ENCODE results near the gene NAPEPLD. TPM values are rescaled to one million over a fixed set of nuclear protein-coding genes. Genes with fewer than 3 reads are reported as not detected.
"Not testable (repeated sequence)": the region's sequence is repeated elsewhere in the genome, so short reads cannot be mapped to it uniquely, and the experiment has no call there.

The NAPEPLD gene
- total and polyA plus RNA-seq, 5 donors from 2014 or later = 6.4 to 11.2 (median 8.7) TPM

- H3K4me1 ChIP-seq (ENCODE audit: control insufficient read depth, insufficient read depth, low read length, poor library complexity, severe bottlenecking); H3K9me3 ChIP-seq (ENCODE audit: control insufficient read depth in 2 of 2, low read length in 2 of 2); H3K27me3 Mint-ChIP-seq; H3K4me1 Mint-ChIP-seq; H3K4me3 ChIP-seq (ENCODE audit: low read depth, low read length); DNase-seq; H3K27ac ChIP-seq (ENCODE audit: insufficient read depth, low read length, poor library complexity, severe bottlenecking); H3K4me3 Mint-ChIP-seq; H3K27me3 ChIP-seq (ENCODE audit: control insufficient read depth, insufficient read depth, low read length); H3K27ac Mint-ChIP-seq; ATAC-seq (ENCODE audit: low read depth in 2 of 2); H3K9me3 Mint-ChIP-seq: not testable (repeated sequence)
- peaks cover 26% of the 10 kb centered on the region for H3K36me3 ChIP-seq (ENCODE audit: control insufficient read depth, insufficient read depth, low read length)
- peaks cover 40% of the 10 kb centered on the region for H3K36me3 Mint-ChIP-seq
Observed at GRCh38 chr7:103095558-103095957, 53.3 kb downstream of the NAPEPLD start.

- H3K27me3 Mint-ChIP-seq = no peaks in the 10 kb centered on the region
- H3K27ac Mint-ChIP-seq = peak overlapping the region in 2 of 3 donors; percentile 9 to 60
- H3K4me1 ChIP-seq (ENCODE audit: control insufficient read depth, insufficient read depth, low read length, poor library complexity, severe bottlenecking) = no peaks in the 10 kb centered on the region
- H3K4me3 Mint-ChIP-seq = no peak overlapping the region
- DNase-seq = peak in 1 of 3 donors; percentile 16
- peaks cover 0 to 5% (median 1%) of the 10 kb centered on the region in 4 donors for H3K4me1 Mint-ChIP-seq
- no peak for ATAC-seq (ENCODE audit: low read depth in 2 of 2)
- peaks cover 27% of the 10 kb centered on the region for H3K36me3 ChIP-seq (ENCODE audit: control insufficient read depth, insufficient read depth, low read length)
- no peaks in the 10 kb centered on the region for H3K27me3 ChIP-seq (ENCODE audit: control insufficient read depth, insufficient read depth, low read length)
- no peak overlapping the region for H3K4me3 ChIP-seq (ENCODE audit: low read depth, low read length)
- H3K9me3 ChIP-seq (ENCODE audit: control insufficient read depth in 2 of 2, low read length in 2 of 2) = no peaks in the 10 kb centered on the region
- H3K9me3 Mint-ChIP-seq = no peaks in the 10 kb centered on the region
- H3K27ac ChIP-seq (ENCODE audit: insufficient read depth, low read length, poor library complexity, severe bottlenecking) = no peak overlapping the region
- H3K36me3 Mint-ChIP-seq = peaks cover 47% of the 10 kb centered on the region
Observed at GRCh38 chr7:103094102-103094501, 54.8 kb downstream of the NAPEPLD start.

DNA sequence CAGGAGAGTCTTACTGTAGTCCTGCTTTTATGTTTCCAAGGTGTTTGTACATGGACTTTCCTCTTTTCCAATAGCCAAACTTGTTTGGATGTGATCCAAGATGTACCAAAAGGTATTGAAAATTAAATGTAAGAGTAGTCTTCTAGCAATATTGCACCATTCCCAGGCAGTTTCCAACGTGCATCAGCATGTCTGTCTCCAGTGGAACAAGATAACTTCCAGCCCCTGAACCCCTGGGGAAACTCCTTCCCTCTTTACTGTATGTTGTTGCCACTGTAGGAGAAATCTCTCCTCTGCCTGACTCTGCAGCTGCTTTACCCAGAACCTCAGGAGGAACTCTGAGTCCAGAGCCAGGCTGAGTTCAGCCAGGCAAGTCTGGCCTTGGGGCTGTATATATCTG, 55.5 kb downstream of the NAPEPLD start:
- no peaks in the 10 kb centered on the region for H3K27me3 ChIP-seq (ENCODE audit: control insufficient read depth, insufficient read depth, low read length)
- H3K9me3 Mint-ChIP-seq = no peaks in the 10 kb centered on the region
- peaks cover 0 to 5% (median 1%) of the 10 kb centered on the region in 4 donors for H3K4me1 Mint-ChIP-seq
- no peak overlapping the region for H3K27ac ChIP-seq (ENCODE audit: insufficient read depth, low read length, poor library complexity, severe bottlenecking)
- DNase-seq = no peak
- no peak for ATAC-seq (ENCODE audit: low read depth in 2 of 2)
- H3K9me3 ChIP-seq (ENCODE audit: control insufficient read depth in 2 of 2, low read length in 2 of 2) = no peaks in the 10 kb centered on the region
- no peak overlapping the region for H3K4me3 Mint-ChIP-seq
- H3K36me3 Mint-ChIP-seq = peaks cover 52% of the 10 kb centered on the region
- no peaks in the 10 kb centered on the region for H3K4me1 ChIP-seq (ENCODE audit: control insufficient read depth, insufficient read depth, low read length, poor library complexity, severe bottlenecking)
- no peak overlapping the region for H3K4me3 ChIP-seq (ENCODE audit: low read depth, low read length)
- no peaks in the 10 kb centered on the region for H3K27me3 Mint-ChIP-seq
- peaks cover 28% of the 10 kb centered on the region for H3K36me3 ChIP-seq (ENCODE audit: control insufficient read depth, insufficient read depth, low read length)
- peak overlapping the region in 2 of 3 donors; percentile 46 to 60 for H3K27ac Mint-ChIP-seq

DNA sequence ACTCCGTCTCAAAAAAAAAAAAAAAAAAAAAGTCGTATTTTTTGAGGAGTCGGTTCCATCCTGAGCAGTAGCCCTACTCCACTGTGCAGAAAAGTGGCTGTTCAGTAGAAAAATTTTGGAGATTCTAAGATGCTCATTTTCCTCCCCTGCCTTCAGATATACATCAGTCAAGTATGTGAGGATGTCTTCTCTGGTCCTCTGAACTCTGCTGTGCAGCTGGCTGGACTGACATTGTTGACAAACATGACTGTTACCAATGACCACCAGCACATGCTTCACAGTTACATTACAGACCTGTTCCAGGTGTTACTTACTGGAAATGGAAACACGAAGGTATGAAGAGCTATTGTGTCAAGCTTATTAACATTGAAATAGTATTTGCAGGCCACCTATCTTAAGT, 56.6 kb downstream of the NAPEPLD start:
- H3K9me3 ChIP-seq (ENCODE audit: control insufficient read depth in 2 of 2, low read length in 2 of 2); H3K4me1 Mint-ChIP-seq; H3K27me3 ChIP-seq (ENCODE audit: control insufficient read depth, insufficient read depth, low read length); H3K27ac ChIP-seq (ENCODE audit: insufficient read depth, low read length, poor library complexity, severe bottlenecking); H3K9me3 Mint-ChIP-seq; ATAC-seq (ENCODE audit: low read depth in 2 of 2); H3K4me1 ChIP-seq (ENCODE audit: control insufficient read depth, insufficient read depth, low read length, poor library complexity, severe bottlenecking); H3K4me3 Mint-ChIP-seq; H3K27me3 Mint-ChIP-seq; DNase-seq; H3K4me3 ChIP-seq (ENCODE audit: low read depth, low read length): not testable (repeated sequence)
- H3K27ac Mint-ChIP-seq = peak overlapping the region in 1 of 3 donors; percentile 39
- H3K36me3 Mint-ChIP-seq = peaks cover 54% of the 10 kb centered on the region
- peaks cover 25% of the 10 kb centered on the region for H3K36me3 ChIP-seq (ENCODE audit: control insufficient read depth, insufficient read depth, low read length)

DNA sequence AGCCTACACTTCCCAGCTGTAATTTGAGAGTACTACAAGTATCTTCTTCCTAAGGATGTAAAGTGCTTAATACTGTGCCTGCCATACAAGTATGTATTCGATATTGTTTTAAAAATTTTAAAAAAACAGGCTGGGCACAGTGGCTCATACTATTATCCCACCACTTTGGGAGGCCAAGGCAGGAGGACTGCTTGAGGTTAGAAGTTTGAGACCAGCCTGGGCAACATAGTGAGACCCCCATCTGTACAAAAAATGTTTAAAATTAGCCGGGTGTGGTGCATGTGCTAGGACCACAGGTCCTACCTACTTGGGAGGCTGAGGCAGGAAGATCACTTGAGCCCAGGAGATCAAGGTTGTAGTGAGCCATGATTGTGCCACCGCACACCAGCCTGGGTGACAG, 65.7 kb downstream of the NAPEPLD start:
- Mint-ChIP-seq H3K4me3 (no peak overlapping the region), H3K36me3 (peaks cover 15% of the 10 kb centered on the region), H3K4me1 (peaks cover 14 to 24% (median 21%) of the 10 kb centered on the region in 4 donors), H3K9me3 (no peaks in the 10 kb centered on the region), H3K27me3 (no peaks in the 10 kb centered on the region), H3K27ac (peak overlapping the region in 1 of 3 donors; percentile 75)
- no peak overlapping the region for H3K4me3 ChIP-seq (ENCODE audit: low read depth, low read length)
- ATAC-seq (ENCODE audit: low read depth in 2 of 2) (no peak), DNase-seq (no peak)
- no peaks in the 10 kb centered on the region for H3K9me3 ChIP-seq (ENCODE audit: control insufficient read depth in 2 of 2, low read length in 2 of 2)
- no peaks in the 10 kb centered on the region for H3K4me1 ChIP-seq (ENCODE audit: control insufficient read depth, insufficient read depth, low read length, poor library complexity, severe bottlenecking)
- no peak overlapping the region for H3K27ac ChIP-seq (ENCODE audit: insufficient read depth, low read length, poor library complexity, severe bottlenecking)
- peaks cover 30% of the 10 kb centered on the region for H3K36me3 ChIP-seq (ENCODE audit: control insufficient read depth, insufficient read depth, low read length)
- no peaks in the 10 kb centered on the region for H3K27me3 ChIP-seq (ENCODE audit: control insufficient read depth, insufficient read depth, low read length)

DNA sequence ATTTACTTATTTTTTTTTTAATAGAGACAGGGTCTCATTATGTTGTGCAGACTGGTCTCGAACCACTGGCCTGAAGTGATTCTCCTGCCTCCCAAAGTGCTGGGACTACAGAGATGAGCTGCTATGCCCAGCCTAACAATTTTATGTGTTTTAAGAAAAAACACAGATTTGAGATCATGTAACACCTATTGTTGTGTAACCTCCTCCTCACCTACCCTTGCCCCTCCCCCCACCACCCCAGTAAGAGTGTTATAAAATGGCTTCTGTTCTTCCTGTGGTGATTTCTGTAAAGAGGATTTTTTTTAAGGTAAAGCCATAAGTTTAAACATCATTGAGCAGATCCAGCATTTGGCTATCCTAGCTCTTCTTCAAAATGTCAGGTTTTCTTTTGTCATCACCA, 66.4 kb downstream of the NAPEPLD start:
- Histone ChIP-seq H3K36me3 (ENCODE audit: control insufficient read depth, insufficient read depth, low read length) (peaks cover 26% of the 10 kb centered on the region), H3K4me3 (ENCODE audit: low read depth, low read length) (no peak overlapping the region), H3K9me3 (ENCODE audit: control insufficient read depth in 2 of 2, low read length in 2 of 2) (no peaks in the 10 kb centered on the region), H3K27me3 (ENCODE audit: control insufficient read depth, insufficient read depth, low read length) (no peaks in the 10 kb centered on the region), H3K27ac (ENCODE audit: insufficient read depth, low read length, poor library complexity, severe bottlenecking) (no peak overlapping the region), H3K4me1 (ENCODE audit: control insufficient read depth, insufficient read depth, low read length, poor library complexity, severe bottlenecking) (no peaks in the 10 kb centered on the region)
- peaks cover 12% of the 10 kb centered on the region for H3K36me3 Mint-ChIP-seq
- H3K4me1 Mint-ChIP-seq = peaks cover 16 to 31% (median 26%) of the 10 kb centered on the region in 4 donors
- H3K27me3 Mint-ChIP-seq = no peaks in the 10 kb centered on the region
- no peaks in the 10 kb centered on the region for H3K9me3 Mint-ChIP-seq
- DNase-seq (no peak), ATAC-seq (ENCODE audit: low read depth in 2 of 2) (no peak)
- no peak overlapping the region for H3K27ac Mint-ChIP-seq
- H3K4me3 Mint-ChIP-seq = peak overlapping the region in 1 of 4 donors; percentile 32

GRCh38 chr7:103080923-103081322, 68.0 kb downstream of the NAPEPLD start:
- Mint-ChIP-seq H3K27ac (no peak overlapping the region), H3K4me3 (no peak overlapping the region), H3K27me3 (no peaks in the 10 kb centered on the region), H3K36me3 (peaks cover 9% of the 10 kb centered on the region), H3K4me1 (peaks cover 19 to 47% (median 35%) of the 10 kb centered on the region in 4 donors), H3K9me3 (no peaks in the 10 kb centered on the region)
- Histone ChIP-seq H3K36me3 (ENCODE audit: control insufficient read depth, insufficient read depth, low read length) (peaks cover 20% of the 10 kb centered on the region), H3K27ac (ENCODE audit: insufficient read depth, low read length, poor library complexity, severe bottlenecking) (no peak overlapping the region), H3K4me1 (ENCODE audit: control insufficient read depth, insufficient read depth, low read length, poor library complexity, severe bottlenecking) (peaks cover 11% of the 10 kb centered on the region), H3K27me3 (ENCODE audit: control insufficient read depth, insufficient read depth, low read length) (no peaks in the 10 kb centered on the region), H3K4me3 (ENCODE audit: low read depth, low read length) (no peak overlapping the region), H3K9me3 (ENCODE audit: control insufficient read depth in 2 of 2, low read length in 2 of 2) (no peaks in the 10 kb centered on the region)
- ATAC-seq (ENCODE audit: low read depth in 2 of 2) = no peak
- DNase-seq = no peak

DNA sequence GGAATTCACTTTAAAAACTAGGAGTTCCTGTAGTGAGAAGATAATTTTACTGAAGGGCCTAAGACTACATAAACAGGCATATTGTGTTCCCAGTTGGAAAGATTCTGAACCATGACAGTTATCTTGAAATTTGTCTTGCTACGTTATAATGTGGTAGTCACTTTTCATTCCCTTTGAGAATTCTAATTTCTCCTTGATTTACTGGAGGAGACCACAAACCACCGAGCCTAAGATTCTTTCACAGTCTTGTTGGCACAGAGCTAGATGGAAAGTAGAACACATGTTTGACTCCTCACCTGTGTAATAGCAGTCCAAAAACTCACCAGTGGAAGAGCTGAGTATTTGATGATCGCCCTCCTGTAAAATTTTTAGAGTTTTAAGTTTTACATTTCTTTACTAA, 69.1 kb downstream of the NAPEPLD start:
- H3K4me1 Mint-ChIP-seq = peaks cover 25 to 53% (median 39%) of the 10 kb centered on the region in 4 donors
- no peak overlapping the region for H3K4me3 Mint-ChIP-seq

More for the DNA sequence above, 69.1 kb downstream of the NAPEPLD start:
- Mint-ChIP-seq H3K9me3 (no peaks in the 10 kb centered on the region), H3K27me3 (peaks cover 7% of the 10 kb centered on the region), H3K36me3 (peaks cover 9% of the 10 kb centered on the region), H3K27ac (no peak overlapping the region)
- ATAC-seq (ENCODE audit: low read depth in 2 of 2) (no peak), DNase-seq (no peak)
- peaks cover 17% of the 10 kb centered on the region for H3K4me1 ChIP-seq (ENCODE audit: control insufficient read depth, insufficient read depth, low read length, poor library complexity, severe bottlenecking)
- H3K4me3 ChIP-seq (ENCODE audit: low read depth, low read length) = no peak overlapping the region
- H3K9me3 ChIP-seq (ENCODE audit: control insufficient read depth in 2 of 2, low read length in 2 of 2) = no peaks in the 10 kb centered on the region
- no peak overlapping the region for H3K27ac ChIP-seq (ENCODE audit: insufficient read depth, low read length, poor library complexity, severe bottlenecking)
- H3K27me3 ChIP-seq (ENCODE audit: control insufficient read depth, insufficient read depth, low read length) = no peaks in the 10 kb centered on the region
- H3K36me3 ChIP-seq (ENCODE audit: control insufficient read depth, insufficient read depth, low read length) = peaks cover 13% of the 10 kb centered on the region
